Trophoblast cell (in vitro differentiated cells and primary cell): ENCODE results near the gene TACR3.
"Not testable (repeated sequence)": the region's sequence is repeated elsewhere in the genome, so short reads cannot be mapped to it uniquely, and the experiment has no call there.

Experiments used
- DNase-seq, 2 donors: peaks; one replicate each; pipeline ENCODE4 v3.0.0-alpha.2; 2016
- H2AFZ ChIP-seq: 2 replicates; pipeline ENCODE4 v1.6.1; 2013; ENCODE audit warnings: low read length, moderate library complexity, mild to moderate bottlenecking; ENCODE audit not compliant: insufficient read depth, poor library complexity
- H2AK5ac ChIP-seq: 2 replicates; pipeline ENCODE4 v1.6.1; 2013; ENCODE audit warnings: mild to moderate bottlenecking, low read length
- H2BK120ac ChIP-seq: 2 replicates; pipeline ENCODE4 v1.6.1; 2013; ENCODE audit warnings: low read length, mild to moderate bottlenecking, moderate library complexity; ENCODE audit not compliant: insufficient read depth, poor library complexity
- H2BK12ac ChIP-seq: 2 replicates; pipeline ENCODE4 v1.6.1; 2013; ENCODE audit warnings: mild to moderate bottlenecking, low read length, moderate library complexity
- H2BK5ac ChIP-seq: 2 replicates; pipeline ENCODE4 v1.6.1; 2013; ENCODE audit warnings: low read length, low read depth, moderate library complexity, mild to moderate bottlenecking; ENCODE audit not compliant: poor library complexity
- H3K14ac ChIP-seq: 2 replicates; pipeline ENCODE4 v1.6.1; 2013; ENCODE audit warnings: mild to moderate bottlenecking, low read length
- H3K18ac ChIP-seq: 2 replicates; pipeline ENCODE4 v1.6.1; 2013; ENCODE audit warnings: mild to moderate bottlenecking, low read length
- H3K23ac ChIP-seq: 2 replicates; pipeline ENCODE4 v1.6.1; 2013; ENCODE audit warnings: low read length
- H3K27ac ChIP-seq: 2 replicates; pipeline ENCODE4 v1.5.1; 2013; ENCODE audit warnings: low read depth, mild to moderate bottlenecking, inconsistent platforms, low read length, moderate library complexity
- H3K27me3 ChIP-seq: 2 replicates; pipeline ENCODE4 v1.6.1; 2013; ENCODE audit warnings: inconsistent platforms, mild to moderate bottlenecking, low read length, moderate library complexity; ENCODE audit not compliant: insufficient read depth
- H3K36me3 ChIP-seq, 2 experiments: 1 replicate in 1 of 2; 2 replicates in 1 of 2; pipeline ENCODE4 v1.6.1; 2013; ENCODE audit warnings: low read length in 2 of 2, mild to moderate bottlenecking in 2 of 2, moderate library complexity in 1 of 2; ENCODE audit not compliant: insufficient read depth in 2 of 2, control insufficient read depth in 1 of 2
- H3K4ac ChIP-seq: 2 replicates; pipeline ENCODE4 v1.6.1; 2013; ENCODE audit warnings: low read depth, mild to moderate bottlenecking, low read length, moderate library complexity
- H3K4me1 ChIP-seq, 2 experiments: 1 replicate in 1 of 2; 2 replicates in 1 of 2; pipeline ENCODE4 v1.6.1; 2013; ENCODE audit warnings: low read length in 2 of 2, mild to moderate bottlenecking in 2 of 2, moderate library complexity in 1 of 2; ENCODE audit not compliant: insufficient read depth in 2 of 2, control insufficient read depth in 1 of 2
- H3K4me2 ChIP-seq: 2 replicates; pipeline ENCODE4 v1.6.1; 2013; ENCODE audit warnings: inconsistent platforms, mild to moderate bottlenecking, low read length, moderate library complexity
- H3K4me3 ChIP-seq: 2 replicates; pipeline ENCODE4 v1.5.1; 2013; ENCODE audit warnings: mild to moderate bottlenecking, low read depth, low read length, inconsistent platforms
- H3K79me1 ChIP-seq: one replicate; pipeline ENCODE4 v1.6.1; 2013; ENCODE audit warnings: low read length
- H3K79me2 ChIP-seq: 2 replicates; pipeline ENCODE4 v1.6.1; 2013; ENCODE audit warnings: low read length, mild to moderate bottlenecking; ENCODE audit not compliant: control insufficient read depth, insufficient read depth, poor library complexity
- H3K9ac ChIP-seq: 2 replicates; pipeline ENCODE4 v1.6.1; 2013; ENCODE audit warnings: mild to moderate bottlenecking, low read length
- H3K9me3 ChIP-seq: 2 replicates; pipeline ENCODE4 v1.6.1; 2013; ENCODE audit warnings: low read depth, mild to moderate bottlenecking, control low read depth, inconsistent platforms, low read length; ENCODE audit not compliant: insufficient read depth
- H4K12ac ChIP-seq: 2 replicates; pipeline ENCODE4 v1.6.1; 2013; ENCODE audit warnings: low read depth, mild to moderate bottlenecking, low read length, moderate library complexity
- H4K8ac ChIP-seq: 2 replicates; pipeline ENCODE4 v1.6.1; 2013; ENCODE audit warnings: low read depth, mild to moderate bottlenecking, low read length, moderate library complexity
- H4K91ac ChIP-seq: one replicate; pipeline ENCODE4 v1.6.1; 2013; ENCODE audit warnings: low read depth, mild to moderate bottlenecking, low read length, moderate library complexity
- WGBS: extraction: QIAGEN DNeasy Blood & Tissue Kit; methylation state at CpG from one replicate; pipeline ENCODE4 v1.1.7; 2013; ENCODE audit warnings: missing lambda C conversion rate; ENCODE audit not compliant: insufficient read length, insufficient coverage; ENCODE audit errors: extremely low coverage; 5-methylcytosine and 5-hydroxymethylcytosine counted together

The TACR3 gene

DNA sequence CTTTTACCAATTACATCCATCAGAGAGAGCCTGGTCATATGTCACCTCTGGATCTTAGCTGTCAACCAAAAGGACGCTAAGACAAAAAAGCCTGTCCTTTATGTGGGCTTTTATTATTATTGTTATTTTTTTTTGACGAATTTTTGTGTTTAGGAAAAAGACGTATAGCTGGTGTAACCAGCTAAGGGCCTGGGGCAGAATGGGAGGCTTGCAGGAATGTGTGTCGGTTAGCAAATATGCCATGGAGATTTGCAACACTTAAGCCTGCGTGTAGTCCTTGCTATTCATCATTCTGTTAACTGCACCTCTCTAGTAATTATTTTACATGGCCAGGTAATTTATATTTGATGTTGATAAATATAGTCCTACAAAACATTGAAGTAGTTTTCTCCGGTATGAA, 93.5 kb downstream of the TACR3 start:
- DNase-seq: peak; percentile 74
- Histone ChIP-seq H3K4ac (no peak overlapping the region), H2BK120ac (no peak overlapping the region), H2BK5ac (no peak overlapping the region), H3K79me2 (no peaks in the 10 kb centered on the region), H3K9me3 (no peaks in the 10 kb centered on the region), H3K4me1 (no peaks in the 10 kb centered on the region), H3K36me3 (no peaks in the 10 kb centered on the region), H2BK12ac (no peak overlapping the region), H3K27me3 (no peaks in the 10 kb centered on the region), H3K27ac (no peak overlapping the region), H4K91ac (no peak overlapping the region), H3K18ac (no peak overlapping the region), H3K4me3 (no peak overlapping the region), H4K12ac (no peak overlapping the region), H3K79me1 (no peaks in the 10 kb centered on the region), H3K9ac (no peak overlapping the region), H3K14ac (no peak overlapping the region), H3K23ac (no peak overlapping the region), H2AFZ (no peak overlapping the region), H4K8ac (no peak overlapping the region), H3K4me2 (no peak overlapping the region), H2AK5ac (no peak overlapping the region)
- no CpG with 5 or more reads among the region's 6 CpGs for WGBS

DNA sequence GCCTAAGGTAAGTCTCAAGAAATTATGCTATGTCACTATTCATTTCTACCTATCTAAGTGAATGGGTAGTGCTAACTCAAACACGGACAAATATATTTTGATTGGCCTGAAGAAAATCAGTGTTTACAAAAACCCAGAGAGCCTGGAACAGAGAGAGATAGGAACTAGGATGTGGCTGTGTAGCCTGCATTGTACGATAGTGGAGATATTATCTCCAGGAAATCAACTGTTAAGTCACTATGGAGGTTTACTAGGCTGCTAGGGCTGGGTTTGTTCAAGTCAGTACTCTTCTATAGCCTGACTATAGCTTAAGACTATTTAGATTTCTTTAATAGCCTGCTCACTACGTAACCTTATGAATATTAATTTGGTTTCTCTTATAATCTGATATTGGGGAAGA, 127.9 kb downstream of the TACR3 start:
- Histone ChIP-seq H3K9ac (no peak overlapping the region), H3K4ac (no peak overlapping the region), H2BK12ac (no peak overlapping the region), H3K79me2 (no peaks in the 10 kb centered on the region), H4K91ac (no peak overlapping the region), H3K4me2 (no peak overlapping the region), H4K12ac (no peak overlapping the region), H3K27ac (no peak overlapping the region), H3K9me3 (no peaks in the 10 kb centered on the region), H3K36me3 (no peaks in the 10 kb centered on the region), H3K27me3 (no peaks in the 10 kb centered on the region), H2BK120ac (no peak overlapping the region), H3K79me1 (no peaks in the 10 kb centered on the region), H3K14ac (no peak overlapping the region), H2AK5ac (no peak overlapping the region), H3K4me3 (no peak overlapping the region), H3K23ac (no peak overlapping the region), H3K18ac (no peak overlapping the region), H3K4me1 (no peaks in the 10 kb centered on the region), H2AFZ (no peak overlapping the region), H4K8ac (no peak overlapping the region), H2BK5ac (no peak overlapping the region)
- WGBS: no CpG with 5 or more reads among the region's 3 CpGs
- no peak for DNase-seq

DNA sequence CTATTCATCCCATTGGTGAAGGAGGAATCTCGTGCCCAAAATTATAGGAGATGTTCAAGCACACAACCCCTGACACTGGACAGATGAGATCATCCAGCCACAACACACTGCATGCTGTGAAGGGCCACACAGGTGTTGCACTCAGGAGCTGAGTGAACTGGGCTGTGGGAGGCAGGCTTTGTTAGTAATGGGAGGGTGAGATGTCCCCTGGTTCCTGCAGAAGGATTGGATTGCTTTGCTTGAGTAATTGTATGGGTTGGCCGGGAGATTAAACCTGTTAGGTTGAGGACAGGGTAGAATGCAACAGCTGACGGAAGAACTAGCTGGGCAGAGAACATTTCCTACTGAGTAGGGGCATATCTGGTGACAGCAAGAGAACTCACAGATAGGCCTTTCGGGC, 152.2 kb downstream of the TACR3 start:
- no peak overlapping the region for H2BK12ac ChIP-seq
- no CpG with 5 or more reads among the region's 4 CpGs for WGBS

DNA sequence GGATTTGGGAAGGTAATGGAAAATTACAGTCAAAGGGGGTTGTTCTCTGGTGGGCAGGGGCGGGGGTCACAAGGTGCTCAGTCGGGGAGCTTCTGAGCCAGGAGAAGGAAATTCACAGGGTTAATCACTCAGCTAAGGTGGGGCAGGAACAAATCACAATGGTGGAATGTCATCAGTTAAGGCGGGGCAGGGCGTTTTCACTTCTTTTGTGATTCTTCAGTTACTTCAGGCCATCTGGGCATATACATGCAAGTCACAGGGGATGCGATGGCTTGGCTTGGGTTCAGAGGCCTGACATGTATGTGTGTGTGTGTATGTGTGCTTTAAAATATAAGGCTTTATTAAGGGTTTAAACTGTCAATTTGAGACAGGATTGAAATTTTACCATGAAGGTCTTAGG, 160.6 kb downstream of the TACR3 start:
- not testable (repeated sequence) for H3K36me3 ChIP-seq, H2BK12ac ChIP-seq, H3K27ac ChIP-seq, H3K14ac ChIP-seq, H3K23ac ChIP-seq, H3K4ac ChIP-seq, H3K79me1 ChIP-seq, H4K91ac ChIP-seq, H4K12ac ChIP-seq, H3K4me2 ChIP-seq, H3K27me3 ChIP-seq, DNase-seq, H3K4me3 ChIP-seq, H3K9me3 ChIP-seq, H2AK5ac ChIP-seq, H3K9ac ChIP-seq, H3K18ac ChIP-seq, H2BK5ac ChIP-seq, H3K4me1 ChIP-seq, H2AFZ ChIP-seq, H2BK120ac ChIP-seq, H4K8ac ChIP-seq, H3K79me2 ChIP-seq
- no CpG with 5 or more reads among the region's 5 CpGs for WGBS

More for the DNA sequence above, 152.2 kb downstream of the TACR3 start:
- no peak overlapping the region for H4K8ac ChIP-seq
- H3K27me3 ChIP-seq: no peaks in the 10 kb centered on the region
- no peak overlapping the region for H3K9ac ChIP-seq
- H2AFZ ChIP-seq: no peak overlapping the region
- no peak overlapping the region for H2BK5ac ChIP-seq
- H3K4me3 ChIP-seq: no peak overlapping the region
- H3K79me2 ChIP-seq: no peaks in the 10 kb centered on the region
- H3K4me1 ChIP-seq: no peaks in the 10 kb centered on the region
- H3K23ac ChIP-seq: no peak overlapping the region
- no peak overlapping the region for H4K12ac ChIP-seq
- H3K79me1 ChIP-seq: no peaks in the 10 kb centered on the region
- no peak overlapping the region for H3K18ac ChIP-seq
- H3K9me3 ChIP-seq: peaks cover 2% of the 10 kb centered on the region
- H3K4me2 ChIP-seq: no peak overlapping the region
- H2AK5ac ChIP-seq: no peak overlapping the region
- no peak overlapping the region for H3K14ac ChIP-seq
- no peak overlapping the region for H4K91ac ChIP-seq
- no peak overlapping the region for H3K4ac ChIP-seq
- H2BK120ac ChIP-seq: no peak overlapping the region
- H3K36me3 ChIP-seq: no peaks in the 10 kb centered on the region
- no peak overlapping the region for H3K27ac ChIP-seq
- DNase-seq: no peak
